K562 (cell line): ENCODE data around the gene RPL3. TPM values are rescaled to one million over a fixed set of nuclear protein-coding genes. Genes with fewer than 3 reads are reported as not detected.

Source experiments
- AFF4 ChIP-seq: sonication (generic); formaldehyde crosslinking; IDR thresholded peaks from 2 replicates; pipeline ENCODE4 v1.8.0; 2023; ENCODE audit warnings: mild to moderate bottlenecking, missing genetic modification reagents
- TCF7L2 ChIP-seq: fragments of 150-350 bp; IDR thresholded peaks from 2 replicates; pipeline ENCODE4 v1.6.1; 2016; ENCODE audit warnings: low read depth, mild to moderate bottlenecking, low read length, moderate library complexity
- THRB ChIP-seq: fragments of 450-650 bp; formaldehyde crosslinking; conservative IDR thresholded peaks from 2 replicates; pipeline ENCODE4 v1.4.0; 2022; ENCODE audit warnings: mild to moderate bottlenecking, missing genetic modification characterization
- ZBTB7A ChIP-seq: IDR thresholded peaks from 2 replicates; pipeline ENCODE4 v1.6.1; 2011; ENCODE audit warnings: low read depth, mild to moderate bottlenecking, low read length, moderate library complexity, borderline replicate concordance; ENCODE audit not compliant: control insufficient read depth
- ZNF75A ChIP-seq: fragments of 450-650 bp; formaldehyde crosslinking; IDR thresholded peaks from 2 replicates; pipeline ENCODE4 v1.4.0; 2020; ENCODE audit warnings: mild to moderate bottlenecking
- polyA plus RNA-seq, 8 experiments: library from polyadenylated mRNA; depleted of rRNA in 4 of 8; stranded (reverse) in 5 of 8; unstranded in 3 of 8; fragments of >200 nt; fragmentation: Nextera tagmentation in 2 of 8; fragmentation: Illumina TruSeq in 1 of 8; extraction: Ambion mirVana in 2 of 8; extraction: Trizol in 1 of 8; gene quantifications; 2 replicates each; pipeline versions ENCODE4 v1.2.1 to v1.2.3, GENCODE V29; 2011 to 2014; ENCODE audit warnings: inconsistent platforms in 1 of 8, missing spikeins in 1 of 8
- total RNA-seq, 7 experiments: library from RNA; depleted of rRNA in 6 of 7; stranded (reverse); fragments of >200 nt in 6 of 7; fragmentation: Illumina TruSeq in 2 of 7; extraction: Trizol in 2 of 7; gene quantifications; 2 replicates each; pipeline versions ENCODE4 v1.2.1 to v1.2.3, GENCODE V29; 2011 to 2021; ENCODE audit warnings: low replicate concordance in 1 of 7
- TF ChIP-seq, protein P1 (sequence below): sonication (generic); formaldehyde crosslinking; IDR thresholded peaks from 2 replicates; pipeline ENCODE4 v1.8.0; 2023; ENCODE audit warnings: missing genetic modification reagents, mild to moderate bottlenecking, borderline replicate concordance

RPL3 gene
- total and polyA plus RNA-seq, 9 of the 15 experiments (the other 6 are each of a cell fraction or from before 2014, with no cell fraction given), result 1,624 to 4,066 (median 2,565) TPM

- TF ChIP-seq, protein P1, sequence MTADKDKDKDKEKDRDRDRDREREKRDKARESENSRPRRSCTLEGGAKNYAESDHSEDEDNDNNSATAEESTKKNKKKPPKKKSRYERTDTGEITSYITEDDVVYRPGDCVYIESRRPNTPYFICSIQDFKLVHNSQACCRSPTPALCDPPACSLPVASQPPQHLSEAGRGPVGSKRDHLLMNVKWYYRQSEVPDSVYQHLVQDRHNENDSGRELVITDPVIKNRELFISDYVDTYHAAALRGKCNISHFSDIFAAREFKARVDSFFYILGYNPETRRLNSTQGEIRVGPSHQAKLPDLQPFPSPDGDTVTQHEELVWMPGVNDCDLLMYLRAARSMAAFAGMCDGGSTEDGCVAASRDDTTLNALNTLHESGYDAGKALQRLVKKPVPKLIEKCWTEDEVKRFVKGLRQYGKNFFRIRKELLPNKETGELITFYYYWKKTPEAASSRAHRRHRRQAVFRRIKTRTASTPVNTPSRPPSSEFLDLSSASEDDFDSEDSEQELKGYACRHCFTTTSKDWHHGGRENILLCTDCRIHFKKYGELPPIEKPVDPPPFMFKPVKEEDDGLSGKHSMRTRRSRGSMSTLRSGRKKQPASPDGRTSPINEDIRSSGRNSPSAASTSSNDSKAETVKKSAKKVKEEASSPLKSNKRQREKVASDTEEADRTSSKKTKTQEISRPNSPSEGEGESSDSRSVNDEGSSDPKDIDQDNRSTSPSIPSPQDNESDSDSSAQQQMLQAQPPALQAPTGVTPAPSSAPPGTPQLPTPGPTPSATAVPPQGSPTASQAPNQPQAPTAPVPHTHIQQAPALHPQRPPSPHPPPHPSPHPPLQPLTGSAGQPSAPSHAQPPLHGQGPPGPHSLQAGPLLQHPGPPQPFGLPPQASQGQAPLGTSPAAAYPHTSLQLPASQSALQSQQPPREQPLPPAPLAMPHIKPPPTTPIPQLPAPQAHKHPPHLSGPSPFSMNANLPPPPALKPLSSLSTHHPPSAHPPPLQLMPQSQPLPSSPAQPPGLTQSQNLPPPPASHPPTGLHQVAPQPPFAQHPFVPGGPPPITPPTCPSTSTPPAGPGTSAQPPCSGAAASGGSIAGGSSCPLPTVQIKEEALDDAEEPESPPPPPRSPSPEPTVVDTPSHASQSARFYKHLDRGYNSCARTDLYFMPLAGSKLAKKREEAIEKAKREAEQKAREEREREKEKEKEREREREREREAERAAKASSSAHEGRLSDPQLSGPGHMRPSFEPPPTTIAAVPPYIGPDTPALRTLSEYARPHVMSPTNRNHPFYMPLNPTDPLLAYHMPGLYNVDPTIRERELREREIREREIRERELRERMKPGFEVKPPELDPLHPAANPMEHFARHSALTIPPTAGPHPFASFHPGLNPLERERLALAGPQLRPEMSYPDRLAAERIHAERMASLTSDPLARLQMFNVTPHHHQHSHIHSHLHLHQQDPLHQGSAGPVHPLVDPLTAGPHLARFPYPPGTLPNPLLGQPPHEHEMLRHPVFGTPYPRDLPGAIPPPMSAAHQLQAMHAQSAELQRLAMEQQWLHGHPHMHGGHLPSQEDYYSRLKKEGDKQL, result 0 out of 2 replicates have a peak, but pooled peaks have one; percentile 31
- TF ChIP-seq ZBTB7A, result no peak
- TF ChIP-seq TCF7L2, result no peak
- TF ChIP-seq ZNF75A, result no peak
- TF ChIP-seq THRB (CRISPR knock-in tag), result no peak
- peak; percentile 44; the same call in 1 of the 2 replicates for TF ChIP-seq AFF4 (CRISPR knock-in tag)
Observed at GRCh38 chr22:39315389-39315788, 4.0 kb downstream of the RPL3 start (continued).
